Measurements from ENCODE around the gene ERC1.

DNA sequence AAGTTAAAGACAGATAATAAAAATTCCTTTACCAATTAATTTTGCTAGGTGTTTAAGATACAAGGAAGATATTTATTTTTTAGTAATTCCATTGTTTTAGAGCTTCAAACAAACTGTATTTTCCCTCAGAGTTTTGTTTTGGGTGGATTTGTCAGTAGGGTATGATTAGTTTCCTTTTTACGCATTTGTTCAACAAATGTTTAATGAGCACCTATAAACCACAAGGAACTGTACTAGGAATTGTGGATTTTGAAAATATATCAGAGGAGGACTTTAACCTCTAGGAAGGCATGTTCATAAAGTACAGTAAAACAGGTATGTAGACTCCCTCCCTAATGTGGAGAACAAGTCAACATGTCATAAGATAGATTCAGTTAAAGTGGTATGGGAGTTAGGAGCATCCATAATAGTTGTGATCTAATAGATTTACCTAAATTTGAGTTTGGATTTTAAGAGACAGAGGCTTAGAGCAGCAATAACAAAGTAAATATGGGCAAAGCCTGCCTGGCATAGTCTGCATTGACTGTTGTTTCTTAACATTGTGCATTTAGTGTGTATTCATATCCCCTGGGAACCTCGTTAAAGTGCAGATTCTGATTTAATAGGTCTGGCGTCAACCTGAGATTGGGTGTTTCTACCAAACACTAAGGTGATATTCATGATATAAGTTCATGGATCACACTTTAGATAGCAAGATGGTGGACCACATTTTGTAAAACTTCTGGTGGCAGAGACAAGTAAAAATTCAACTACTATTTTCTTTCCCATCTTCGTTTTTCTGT is 232.0 kb downstream of the ERC1 start:
- TF ChIP-seq CTCF (IDR thresholded peaks at IDR 0.05) (no peak), POLR2A (IDR thresholded peaks at IDR 0.05) (no peak), POLR2AphosphoS5 (IDR thresholded peaks at IDR 0.05) (peak; percentile 67)
